Activated naive CD4-positive, alpha-beta T cell treated with anti-CD3 and anti-CD28 coated beads, Interleukin-2, amount 50 U/mL, for 72 hours (primary cell): ENCODE data around the gene NFKBIA. TPM values are rescaled to one million over a fixed set of nuclear protein-coding genes. Genes with fewer than 3 reads are reported as not detected.

Experiments used
- ATAC-seq, 2 donors: fragments of 150-1000 bp; cut with Tn5 transposase; 2 replicates each; pipeline ENCODE4 v1.10.0; 2021; ENCODE audit warnings: mild to moderate bottlenecking in 2 of 2, moderate library complexity in 2 of 2
- DNase-seq, 2 donors: peaks; one replicate each; pipeline ENCODE4 v3.0.0; 2021 to 2022; ENCODE audit warnings: low spot score in 2 of 2
- H3K27ac Mint-ChIP-seq, 2 donors: one replicate each; pipeline ENCODE4 v1.8.0; 2022; ENCODE audit warnings: mild to moderate bottlenecking in 2 of 2, mixed read lengths in 2 of 2
- H3K36me3 Mint-ChIP-seq, 2 donors: one replicate each; pipeline ENCODE4 v1.8.0; 2022; ENCODE audit warnings: mixed read lengths in 2 of 2
- H3K9me3 Mint-ChIP-seq, 2 donors: one replicate each; pipeline ENCODE4 v1.8.0; 2022; ENCODE audit warnings: mixed read lengths in 2 of 2
- total RNA-seq, 2 donors: library from RNA; stranded (reverse); gene quantifications; one replicate each; pipeline ENCODE4 v1.2.3, GENCODE V29; 2022

The NFKBIA gene
- total RNA-seq, 2 donors from 2014 or later: 150 to 303 TPM

- no peaks in the 10 kb centered on the region for H3K9me3 Mint-ChIP-seq
- peak overlapping the region; percentile 91 to 95 for H3K27ac Mint-ChIP-seq
- peak; percentile 66 to 72 for ATAC-seq
- DNase-seq: peak; percentile 48 to 90
- no peaks in the 10 kb centered on the region for H3K36me3 Mint-ChIP-seq
Observed at GRCh38 chr14:35416108-35416750, 11.7 kb upstream of the NFKBIA start.

- ATAC-seq (no peak), DNase-seq (no peak)
- Mint-ChIP-seq H3K27ac (no peak overlapping the region), H3K36me3 (no peaks in the 10 kb centered on the region), H3K9me3 (no peaks in the 10 kb centered on the region)
Observed at GRCh38 chr14:35414365-35414764, 9.8 kb upstream of the NFKBIA start.

- Mint-ChIP-seq H3K27ac (peak overlapping the region in 1 of 2 donors; percentile 36), H3K9me3 (no peaks in the 10 kb centered on the region), H3K36me3 (no peaks in the 10 kb centered on the region)
- ATAC-seq (no peak), DNase-seq (no peak)
Observed at GRCh38 chr14:35412272-35413056, 7.9 kb upstream of the NFKBIA start.

DNA sequence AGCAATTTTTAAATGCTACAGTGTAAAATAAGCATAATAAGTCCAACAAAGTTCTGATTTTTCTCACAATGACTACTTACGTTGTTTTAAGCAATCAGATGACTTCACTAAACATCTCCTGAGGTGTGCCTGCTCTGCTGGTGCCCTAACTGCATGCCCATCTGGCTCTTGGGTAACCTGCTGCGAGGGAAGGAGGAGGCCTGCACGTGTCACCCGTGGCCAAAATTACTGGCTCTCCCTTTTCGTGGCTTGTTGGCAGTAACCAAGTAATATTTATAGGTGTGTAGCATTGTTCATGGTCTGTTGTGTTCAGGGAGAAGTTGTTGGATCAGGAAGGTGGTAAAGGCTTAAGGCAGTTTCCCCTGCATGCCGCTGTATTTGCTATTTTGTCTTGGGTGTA, 6.3 kb upstream of the NFKBIA start:
- Mint-ChIP-seq H3K9me3 (no peaks in the 10 kb centered on the region), H3K27ac (no peak overlapping the region), H3K36me3 (no peaks in the 10 kb centered on the region)
- ATAC-seq (no peak), DNase-seq (no peak)

DNA sequence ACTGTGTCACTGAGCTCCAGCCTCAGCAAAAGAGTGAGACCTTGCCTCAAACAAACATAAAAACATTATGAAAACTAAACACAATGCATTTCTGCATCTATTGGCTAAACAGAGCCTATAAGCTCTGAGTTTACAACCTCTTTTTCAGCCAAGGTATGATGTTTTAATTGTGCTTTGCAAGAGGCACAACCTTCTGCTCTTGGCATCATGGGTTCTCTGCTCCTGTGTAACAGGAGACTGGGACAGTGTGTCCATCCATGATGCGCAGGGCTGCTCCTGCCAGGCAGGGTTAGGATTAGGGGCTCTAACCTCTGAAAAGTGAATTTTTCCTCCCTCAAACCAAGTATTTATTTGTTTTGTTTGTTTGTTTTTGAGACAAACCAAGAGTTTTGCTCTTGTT, 5.0 kb upstream of the NFKBIA start:
- no peak for DNase-seq
- Mint-ChIP-seq H3K27ac (no peak overlapping the region), H3K36me3 (no peaks in the 10 kb centered on the region), H3K9me3 (no peaks in the 10 kb centered on the region)
- no peak for ATAC-seq

GRCh38 chr14:35408026-35408425, 3.5 kb upstream of the NFKBIA start:
- no peak overlapping the region for H3K27ac Mint-ChIP-seq
- H3K36me3 Mint-ChIP-seq: peaks cover 7% of the 10 kb centered on the region in 2 donors
- H3K9me3 Mint-ChIP-seq: no peaks in the 10 kb centered on the region
- no peak for ATAC-seq
- no peak for DNase-seq

- ATAC-seq: no peak
- no peak overlapping the region for H3K27ac Mint-ChIP-seq
- H3K9me3 Mint-ChIP-seq: no peaks in the 10 kb centered on the region
- DNase-seq: no peak
- H3K36me3 Mint-ChIP-seq: peaks cover 15% of the 10 kb centered on the region in 2 donors
Observed at GRCh38 chr14:35407306-35407630, 2.7 kb upstream of the NFKBIA start.

- Mint-ChIP-seq H3K9me3 (no peaks in the 10 kb centered on the region), H3K36me3 (peaks cover 20% of the 10 kb centered on the region in 2 donors), H3K27ac (peak overlapping the region in 1 of 2 donors; percentile 99)
- ATAC-seq (no peak), DNase-seq (no peak)
Observed at GRCh38 chr14:35406506-35407305, 2.2 kb upstream of the NFKBIA start.

DNA sequence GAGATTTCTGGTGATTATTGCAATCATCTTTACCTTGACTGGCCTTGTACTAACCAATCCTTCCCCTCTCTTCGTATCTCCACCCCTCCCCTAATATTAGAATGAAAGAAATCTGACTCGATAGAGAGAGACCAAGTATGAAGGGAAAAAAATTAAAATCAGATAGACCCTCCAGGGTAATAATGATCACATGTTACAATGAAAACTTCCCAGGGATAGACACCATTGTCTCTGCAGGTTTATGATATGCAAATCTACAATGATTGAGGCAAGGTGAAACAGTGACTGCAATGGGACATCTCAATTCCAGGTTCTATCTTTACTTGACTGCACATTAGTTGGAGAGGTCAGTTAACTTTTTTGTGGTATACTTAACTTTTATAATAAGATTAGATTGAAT, 1.5 kb upstream of the NFKBIA start:
- peak overlapping the region in 1 of 2 donors; percentile 99 for H3K27ac Mint-ChIP-seq
- ATAC-seq (no peak), DNase-seq (no peak)
- no peaks in the 10 kb centered on the region for H3K9me3 Mint-ChIP-seq
- peaks cover 26 to 27% of the 10 kb centered on the region in 2 donors for H3K36me3 Mint-ChIP-seq

DNA sequence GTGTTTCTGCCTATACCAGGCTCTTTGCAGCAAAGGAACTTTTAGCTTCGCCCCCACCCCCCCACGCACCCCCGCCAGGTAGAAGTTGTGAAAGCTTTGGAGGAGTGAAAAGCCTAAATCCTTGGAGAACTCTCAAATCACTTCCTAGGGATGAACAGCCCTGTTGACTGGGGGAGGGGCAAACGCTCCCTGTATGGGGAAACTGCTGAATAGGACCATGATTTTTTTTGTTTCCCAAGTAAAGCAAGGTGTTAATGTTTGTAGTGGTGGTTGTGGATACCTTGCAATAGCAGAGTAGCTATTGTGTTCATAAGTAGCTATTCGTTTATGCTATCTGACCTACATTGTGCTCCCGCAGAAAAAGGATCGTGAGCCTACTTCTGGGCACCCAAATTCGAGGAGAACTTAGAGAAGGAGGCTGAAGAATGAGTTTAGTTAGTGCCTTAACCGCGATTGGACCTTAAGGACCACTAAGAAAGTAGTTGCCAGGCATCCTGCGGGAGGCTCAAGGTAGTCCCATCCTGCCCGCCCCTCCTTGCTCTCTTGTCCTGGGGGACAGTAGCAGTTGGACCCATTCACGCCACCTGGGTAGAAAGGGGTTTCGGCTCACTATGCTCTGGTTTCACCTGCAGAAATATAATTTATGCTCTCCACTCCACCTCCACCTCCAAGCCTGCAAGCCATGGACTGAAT, 901 bp upstream of the NFKBIA start:
- Mint-ChIP-seq H3K9me3 (no peaks in the 10 kb centered on the region), H3K36me3 (peaks cover 32 to 33% of the 10 kb centered on the region in 2 donors), H3K27ac (peak overlapping the region; percentile 99)
- ATAC-seq: no peak
- no peak for DNase-seq

GRCh38 chr14:35403603-35404448, 723 bp downstream of the NFKBIA start:
- peak; percentile 90 to 95 for DNase-seq
- Mint-ChIP-seq H3K27ac (peak overlapping the region; percentile 99 to 100), H3K9me3 (no peaks in the 10 kb centered on the region), H3K36me3 (peaks cover 38 to 39% of the 10 kb centered on the region in 2 donors)
- peak; percentile 55 to 63 for ATAC-seq

DNA sequence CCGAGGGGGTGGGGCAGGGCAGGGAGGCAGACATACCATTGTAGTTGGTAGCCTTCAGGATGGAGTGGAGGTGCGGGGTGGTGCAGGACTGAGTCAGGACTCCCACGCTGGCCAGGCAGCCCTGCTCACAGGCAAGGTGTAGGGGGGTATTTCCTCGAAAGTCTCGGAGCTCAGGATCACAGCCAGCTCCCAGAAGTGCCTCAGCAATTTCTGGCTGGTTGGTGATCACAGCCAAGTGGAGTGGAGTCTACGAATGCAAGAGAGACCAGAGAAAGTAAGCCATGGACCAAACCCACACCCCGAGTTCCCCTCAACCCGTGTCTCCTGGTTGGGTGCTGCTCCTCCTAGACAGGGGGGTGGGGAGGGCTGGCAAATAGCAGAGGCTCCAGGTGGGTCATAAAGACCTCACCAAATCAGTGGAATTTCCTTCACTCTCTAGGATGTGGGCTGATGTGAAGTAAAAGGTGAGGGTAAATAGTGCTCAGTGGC, 1.4 kb downstream of the NFKBIA start:
- Mint-ChIP-seq H3K27ac (peak overlapping the region; percentile 99 to 100), H3K9me3 (no peaks in the 10 kb centered on the region), H3K36me3 (peaks cover 38 to 39% of the 10 kb centered on the region in 2 donors)
- ATAC-seq (peak; percentile 4 to 24), DNase-seq (peak in 1 of 2 donors; percentile 69)

DNA sequence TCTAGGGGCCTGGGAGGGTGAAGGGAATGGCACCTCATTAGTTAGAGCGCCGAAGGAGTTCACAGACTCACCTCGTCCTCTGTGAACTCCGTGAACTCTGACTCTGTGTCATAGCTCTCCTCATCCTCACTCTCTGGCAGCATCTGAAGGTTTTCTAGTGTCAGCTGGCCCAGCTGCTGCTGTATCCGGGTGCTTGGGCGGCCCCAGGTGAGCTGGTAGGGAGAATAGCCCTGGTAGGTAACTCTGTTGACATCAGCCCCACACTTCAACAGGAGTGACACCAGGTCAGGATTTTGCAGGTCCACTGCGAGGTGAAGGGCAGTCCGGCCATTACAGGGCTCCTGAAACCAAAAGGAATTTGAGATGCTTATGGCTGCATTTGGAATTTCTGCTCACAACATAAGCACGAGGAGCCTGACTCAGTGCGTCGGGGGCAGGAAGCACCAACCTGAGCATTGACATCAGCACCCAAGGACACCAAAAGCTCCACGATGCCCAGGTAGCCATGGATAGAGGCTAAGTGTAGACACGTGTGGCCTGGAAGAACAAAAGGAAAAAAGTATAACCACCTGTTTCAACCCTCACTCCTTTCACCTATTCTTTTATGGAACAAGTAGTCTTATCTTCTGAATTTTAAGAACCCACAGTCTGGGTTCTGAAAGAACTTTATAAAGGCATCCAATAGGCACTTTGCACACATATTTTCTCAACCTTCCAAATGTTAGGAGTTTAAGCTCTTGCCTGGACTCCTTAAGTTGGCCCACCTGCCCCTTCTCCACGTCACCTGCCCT, 2.0 kb downstream of the NFKBIA start:
- DNase-seq (peak; percentile 47 to 65), ATAC-seq (peak; percentile 1 to 15)
- no peaks in the 10 kb centered on the region for H3K9me3 Mint-ChIP-seq
- peaks cover 38 to 39% of the 10 kb centered on the region in 2 donors for H3K36me3 Mint-ChIP-seq
- peak overlapping the region; percentile 99 to 100 for H3K27ac Mint-ChIP-seq

DNA sequence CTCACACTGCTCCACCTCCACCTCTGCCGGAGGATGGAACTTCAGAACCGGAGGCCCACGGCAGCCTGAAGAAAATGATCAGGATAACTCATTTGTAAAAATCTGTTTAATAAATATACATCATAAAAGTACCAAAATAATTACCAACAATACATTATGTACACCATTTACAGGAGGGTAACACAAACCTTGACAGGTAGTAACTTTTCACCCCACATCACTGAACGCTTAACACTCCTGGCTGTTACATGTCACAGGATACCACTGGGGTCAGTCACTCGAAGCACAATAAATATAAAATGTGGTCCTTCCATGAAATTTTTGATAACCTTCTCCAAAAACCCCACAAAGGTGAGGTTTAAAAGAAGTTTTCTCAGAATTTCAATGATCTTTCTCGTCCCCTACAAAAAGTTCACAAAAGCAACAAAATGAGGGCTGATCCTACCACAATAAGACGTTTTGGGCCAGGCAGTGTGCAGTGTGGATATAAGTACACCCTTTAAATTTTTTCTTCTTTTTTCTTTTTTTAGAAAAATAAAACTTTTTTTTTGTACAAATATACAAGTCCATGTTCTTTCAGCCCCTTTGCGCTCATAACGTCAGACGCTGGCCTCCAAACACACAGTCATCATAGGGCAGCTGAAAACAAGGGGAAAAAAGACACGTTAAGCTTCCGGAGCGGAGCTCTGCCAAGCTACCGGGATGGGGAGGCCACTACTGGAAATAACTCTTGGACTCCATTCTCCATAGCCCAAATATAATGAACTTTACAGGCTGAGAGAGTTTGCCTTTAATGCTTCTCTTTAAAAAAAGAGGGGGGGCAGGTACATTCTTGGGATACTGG, 2.9 kb downstream of the NFKBIA start:
- DNase-seq (no peak), ATAC-seq (no peak)
- Mint-ChIP-seq H3K9me3 (no peaks in the 10 kb centered on the region), H3K36me3 (peaks cover 38 to 39% of the 10 kb centered on the region in 2 donors), H3K27ac (peak overlapping the region; percentile 99 to 100)
